AG10803 (cell line): ENCODE results near the gene HDAC9.

Source experiments
- DNase-seq: peaks from one replicate; pipeline ENCODE4 v3.0.0; 2010; ENCODE audit warnings: low read depth
- H3K4me3 ChIP-seq: 2 replicates; pipeline ENCODE4 v1.5.1; 2011; ENCODE audit warnings: mild to moderate bottlenecking, low read length, control low read depth
- CTCF ChIP-seq: conservative IDR thresholded peaks from 2 replicates; pipeline ENCODE4 v1.5.1; 2011; ENCODE audit warnings: mild to moderate bottlenecking, low read length, control low read depth, inconsistent platforms

HDAC9 gene

GRCh38 chr7:18623389-18623788 is 127.8 kb downstream of the HDAC9 start:
- TF ChIP-seq CTCF, result no peak
- DNase-seq, result no peak
- H3K4me3 ChIP-seq, result no peak overlapping the region

GRCh38 chr7:18624459-18624858 is 128.9 kb downstream of the HDAC9 start:
- TF ChIP-seq CTCF, result no peak
- DNase-seq, result no peak
- no peak overlapping the region for H3K4me3 ChIP-seq

- DNase-seq, result no peak
- no peak for TF ChIP-seq CTCF
- no peak overlapping the region for H3K4me3 ChIP-seq
Measured at GRCh38 chr7:18626086-18626485, 130.5 kb downstream of the HDAC9 start.

- DNase-seq, result no peak
- TF ChIP-seq CTCF, result no peak
- no peak overlapping the region for H3K4me3 ChIP-seq
Measured at GRCh38 chr7:18626717-18627116, 131.2 kb downstream of the HDAC9 start.

- DNase-seq, result no peak
- H3K4me3 ChIP-seq, result no peak overlapping the region
- TF ChIP-seq CTCF, result no peak
Measured at GRCh38 chr7:18637516-18637915, 142.0 kb downstream of the HDAC9 start.

GRCh38 chr7:18638594-18639452 is 143.3 kb downstream of the HDAC9 start:
- no peak for TF ChIP-seq CTCF
- DNase-seq, result peak; percentile 86
- no peak overlapping the region for H3K4me3 ChIP-seq

- TF ChIP-seq CTCF, result no peak
- no peak overlapping the region for H3K4me3 ChIP-seq
- DNase-seq, result no peak
Measured at GRCh38 chr7:18639711-18640110, 144.2 kb downstream of the HDAC9 start.
